Measurements from ENCODE around the gene SSTR3. TPM values are rescaled to one million over a fixed set of nuclear protein-coding genes. Genes with fewer than 3 reads are reported as not detected.

SSTR3 gene
- total RNA-seq, 1 donor from 2014 or later: 0.09 TPM

GRCh38 chr22:37207981-37208380, 4.3 kb downstream of the SSTR3 start:
- TF ChIP-seq, protein P1, sequence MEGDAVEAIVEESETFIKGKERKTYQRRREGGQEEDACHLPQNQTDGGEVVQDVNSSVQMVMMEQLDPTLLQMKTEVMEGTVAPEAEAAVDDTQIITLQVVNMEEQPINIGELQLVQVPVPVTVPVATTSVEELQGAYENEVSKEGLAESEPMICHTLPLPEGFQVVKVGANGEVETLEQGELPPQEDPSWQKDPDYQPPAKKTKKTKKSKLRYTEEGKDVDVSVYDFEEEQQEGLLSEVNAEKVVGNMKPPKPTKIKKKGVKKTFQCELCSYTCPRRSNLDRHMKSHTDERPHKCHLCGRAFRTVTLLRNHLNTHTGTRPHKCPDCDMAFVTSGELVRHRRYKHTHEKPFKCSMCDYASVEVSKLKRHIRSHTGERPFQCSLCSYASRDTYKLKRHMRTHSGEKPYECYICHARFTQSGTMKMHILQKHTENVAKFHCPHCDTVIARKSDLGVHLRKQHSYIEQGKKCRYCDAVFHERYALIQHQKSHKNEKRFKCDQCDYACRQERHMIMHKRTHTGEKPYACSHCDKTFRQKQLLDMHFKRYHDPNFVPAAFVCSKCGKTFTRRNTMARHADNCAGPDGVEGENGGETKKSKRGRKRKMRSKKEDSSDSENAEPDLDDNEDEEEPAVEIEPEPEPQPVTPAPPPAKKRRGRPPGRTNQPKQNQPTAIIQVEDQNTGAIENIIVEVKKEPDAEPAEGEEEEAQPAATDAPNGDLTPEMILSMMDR (conservative IDR thresholded peaks at IDR 0.05): no peak
- no peak overlapping the region for H3K4me3 Mint-ChIP-seq
- no peak overlapping the region for H3K27ac Mint-ChIP-seq (ENCODE audit: unreplicated experiment)
- no peaks in the 10 kb centered on the region for H3K36me3 Mint-ChIP-seq (ENCODE audit: low read depth)
- no peaks in the 10 kb centered on the region for H3K9me3 Mint-ChIP-seq
- H3K27me3 Mint-ChIP-seq (ENCODE audit: low read depth): peaks cover 2% of the 10 kb centered on the region
- peaks cover 10% of the 10 kb centered on the region for H3K4me1 Mint-ChIP-seq
- DNase-seq (ENCODE audit: low read depth, low spot score): no peak

- H3K36me3 Mint-ChIP-seq (ENCODE audit: low read depth): no peaks in the 10 kb centered on the region
- no peak for DNase-seq (ENCODE audit: low read depth, low spot score)
- H3K9me3 Mint-ChIP-seq: no peaks in the 10 kb centered on the region
- peaks cover under 1% of the 10 kb centered on the region for H3K27me3 Mint-ChIP-seq (ENCODE audit: low read depth)
- no peak overlapping the region for H3K27ac Mint-ChIP-seq (ENCODE audit: unreplicated experiment)
- H3K4me1 Mint-ChIP-seq: peaks cover 2% of the 10 kb centered on the region
- no peak overlapping the region for H3K4me3 Mint-ChIP-seq
- TF ChIP-seq, protein P1 (conservative IDR thresholded peaks at IDR 0.05): no peak
Measured at GRCh38 chr22:37206841-37207821, 5.1 kb downstream of the SSTR3 start.

- DNase-seq (ENCODE audit: low read depth, low spot score): no peak
- Mint-ChIP-seq H3K9me3 (no peaks in the 10 kb centered on the region), H3K4me3 (no peak overlapping the region), H3K27ac (ENCODE audit: unreplicated experiment) (no peak overlapping the region), H3K27me3 (ENCODE audit: low read depth) (no peaks in the 10 kb centered on the region), H3K36me3 (ENCODE audit: low read depth) (no peaks in the 10 kb centered on the region), H3K4me1 (no peaks in the 10 kb centered on the region)
- TF ChIP-seq, protein P1 (conservative IDR thresholded peaks at IDR 0.05): no peak
Measured at GRCh38 chr22:37206118-37206840, 6.0 kb downstream of the SSTR3 start.

DNA sequence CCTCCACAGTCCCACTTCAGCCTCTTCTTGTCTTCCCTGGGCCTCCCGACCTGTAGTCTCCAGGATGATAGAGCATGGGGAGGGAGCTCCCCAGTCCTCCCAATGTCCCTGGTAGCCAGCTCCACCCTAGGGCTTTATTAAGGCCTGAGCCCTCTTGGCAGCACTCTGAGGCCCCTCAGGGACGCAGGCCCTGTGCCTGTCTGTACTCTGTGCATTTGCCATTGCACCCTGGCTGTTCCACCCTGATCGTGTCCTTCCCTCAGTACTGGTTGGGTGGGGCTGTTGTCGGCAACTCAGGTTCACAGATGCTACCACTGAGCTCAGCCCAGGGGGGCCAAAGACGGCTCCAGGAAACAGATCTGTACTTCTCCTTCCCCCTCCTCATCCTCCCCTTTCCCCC, 7.2 kb downstream of the SSTR3 start:
- Mint-ChIP-seq H3K4me3 (no peak overlapping the region), H3K4me1 (no peaks in the 10 kb centered on the region), H3K9me3 (no peaks in the 10 kb centered on the region), H3K27me3 (ENCODE audit: low read depth) (no peaks in the 10 kb centered on the region), H3K36me3 (ENCODE audit: low read depth) (no peaks in the 10 kb centered on the region), H3K27ac (ENCODE audit: unreplicated experiment) (no peak overlapping the region)
- DNase-seq (ENCODE audit: low read depth, low spot score): no peak
- TF ChIP-seq, protein P1 (conservative IDR thresholded peaks at IDR 0.05): no peak

DNA sequence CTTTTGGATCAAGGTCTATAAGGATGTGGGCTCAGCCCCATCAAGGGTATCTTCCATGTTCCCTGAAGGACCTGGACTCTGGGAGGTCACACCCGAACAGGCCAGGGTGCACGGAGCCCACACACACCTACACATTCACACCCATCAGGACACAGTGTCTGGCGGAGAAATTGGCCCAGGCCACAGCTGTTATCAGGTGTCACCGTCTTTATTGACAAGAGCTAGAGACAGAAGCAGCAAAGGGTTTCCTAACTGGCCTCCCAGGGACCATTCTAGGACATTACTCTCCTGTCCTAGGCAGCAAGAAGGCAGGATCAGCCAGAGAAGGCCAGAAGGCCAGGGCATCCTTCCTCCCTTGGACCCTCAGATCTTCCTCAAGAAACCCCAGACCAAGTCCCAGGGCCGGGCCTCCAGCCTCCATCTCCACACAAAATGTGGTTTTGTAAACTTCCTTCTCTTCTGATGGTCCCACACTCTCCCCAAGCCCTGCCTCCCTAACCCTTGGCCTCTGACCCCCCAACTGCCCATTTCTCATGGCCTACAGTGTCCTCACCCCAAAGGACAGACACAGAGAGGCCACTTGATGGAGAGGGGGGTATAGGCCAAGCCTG, 8.1 kb downstream of the SSTR3 start:
- TF ChIP-seq, protein P1 (conservative IDR thresholded peaks at IDR 0.05): no peak
- H3K4me3 Mint-ChIP-seq: no peak overlapping the region
- no peaks in the 10 kb centered on the region for H3K27me3 Mint-ChIP-seq (ENCODE audit: low read depth)

More for the DNA sequence above, 8.1 kb downstream of the SSTR3 start:
- Mint-ChIP-seq H3K36me3 (ENCODE audit: low read depth) (no peaks in the 10 kb centered on the region), H3K9me3 (no peaks in the 10 kb centered on the region), H3K4me1 (no peaks in the 10 kb centered on the region), H3K27ac (ENCODE audit: unreplicated experiment) (no peak overlapping the region)
- DNase-seq (ENCODE audit: low read depth, low spot score): no peak

Measured in neural crest cell (in vitro differentiated cells).